NCI-H524 treated with DMSO at 0.1 percent for 48 hours (cell line): Measurements from ENCODE around the gene DYRK4.
A peak's percentile ranks its signal among the peaks of the same experiment; 100 is the strongest.
"Not testable (repeated sequence)": the region's sequence is repeated elsewhere in the genome, so short reads cannot be mapped to it uniquely, and the experiment has no call there.

Experiments used
- DNase-seq: peaks from one replicate; lab custom pipeline; 2025; lab: John Stamatoyannopoulos, UW

DYRK4 gene, protein sequence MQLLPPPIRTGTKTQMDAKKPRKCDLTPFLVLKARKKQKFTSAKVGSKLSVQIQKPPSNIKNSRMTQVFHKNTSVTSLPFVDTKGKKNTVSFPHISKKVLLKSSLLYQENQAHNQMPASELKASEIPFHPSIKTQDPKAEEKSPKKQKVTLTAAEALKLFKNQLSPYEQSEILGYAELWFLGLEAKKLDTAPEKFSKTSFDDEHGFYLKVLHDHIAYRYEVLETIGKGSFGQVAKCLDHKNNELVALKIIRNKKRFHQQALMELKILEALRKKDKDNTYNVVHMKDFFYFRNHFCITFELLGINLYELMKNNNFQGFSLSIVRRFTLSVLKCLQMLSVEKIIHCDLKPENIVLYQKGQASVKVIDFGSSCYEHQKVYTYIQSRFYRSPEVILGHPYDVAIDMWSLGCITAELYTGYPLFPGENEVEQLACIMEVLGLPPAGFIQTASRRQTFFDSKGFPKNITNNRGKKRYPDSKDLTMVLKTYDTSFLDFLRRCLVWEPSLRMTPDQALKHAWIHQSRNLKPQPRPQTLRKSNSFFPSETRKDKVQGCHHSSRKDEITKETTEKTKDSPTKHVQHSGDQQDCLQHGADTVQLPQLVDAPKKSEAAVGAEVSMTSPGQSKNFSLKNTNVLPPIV

GRCh38 chr12:4562034-4562657 is at the start of gene DYRK4:
DYRK4 (plus strand) TSS chr12:4562208; CDS start chr12:4562246, 38 bp downstream.
- DNase-seq, result no peak

GRCh38 chr12:4518106-4518728 is 43.8 kb upstream of the DYRK4 start:
- no peak for DNase-seq

GRCh38 chr12:4523443-4523842 is 38.6 kb upstream of the DYRK4 start:
- DNase-seq, result not testable (repeated sequence)

DNA sequence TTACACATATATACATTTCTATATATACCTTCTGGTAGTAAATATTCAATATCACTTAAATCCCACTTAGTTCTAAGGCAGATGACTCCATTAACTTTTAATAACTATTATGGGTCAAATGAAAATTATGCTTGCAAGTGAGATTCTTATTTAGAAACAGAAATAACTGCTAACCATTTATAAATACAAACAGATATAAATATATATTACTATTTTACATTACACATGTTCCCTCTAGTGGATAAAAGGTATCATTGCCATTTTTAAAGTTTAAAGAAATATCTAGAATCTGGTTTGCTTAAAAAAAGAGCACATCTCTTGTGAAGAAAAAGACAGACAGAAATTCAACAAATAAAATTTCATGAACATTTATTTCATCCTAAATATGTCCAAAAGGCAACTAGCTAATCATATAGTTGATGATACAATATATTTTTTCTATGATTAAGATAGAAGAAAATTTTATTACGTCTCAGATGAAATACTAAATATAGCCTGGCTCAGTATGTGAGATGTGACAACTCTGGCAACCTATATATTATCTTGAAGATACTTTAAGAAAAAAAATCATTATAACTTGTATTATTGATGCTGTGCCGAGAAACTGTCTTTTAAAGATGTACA is 35.0 kb upstream of the DYRK4 start:
- DNase-seq, result no peak

DNA sequence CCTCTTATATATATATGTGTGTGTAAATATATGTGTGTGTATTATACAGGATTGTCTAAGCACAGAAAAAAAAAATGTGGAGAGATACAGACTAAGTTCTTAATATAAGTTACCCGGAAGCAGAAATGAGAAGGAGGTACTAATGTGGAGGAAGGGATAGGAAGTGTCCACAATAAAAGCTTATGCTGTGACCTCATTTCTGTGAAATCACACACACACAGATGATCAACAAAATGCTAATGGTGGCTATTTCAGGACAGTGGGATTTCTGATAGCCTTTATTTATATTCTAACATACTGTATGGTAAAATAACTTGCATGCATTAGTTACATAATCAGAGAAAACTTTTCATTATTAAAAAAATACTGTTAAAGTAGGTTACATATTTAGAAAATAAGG is 31.8 kb upstream of the DYRK4 start:
- no peak for DNase-seq

DNA sequence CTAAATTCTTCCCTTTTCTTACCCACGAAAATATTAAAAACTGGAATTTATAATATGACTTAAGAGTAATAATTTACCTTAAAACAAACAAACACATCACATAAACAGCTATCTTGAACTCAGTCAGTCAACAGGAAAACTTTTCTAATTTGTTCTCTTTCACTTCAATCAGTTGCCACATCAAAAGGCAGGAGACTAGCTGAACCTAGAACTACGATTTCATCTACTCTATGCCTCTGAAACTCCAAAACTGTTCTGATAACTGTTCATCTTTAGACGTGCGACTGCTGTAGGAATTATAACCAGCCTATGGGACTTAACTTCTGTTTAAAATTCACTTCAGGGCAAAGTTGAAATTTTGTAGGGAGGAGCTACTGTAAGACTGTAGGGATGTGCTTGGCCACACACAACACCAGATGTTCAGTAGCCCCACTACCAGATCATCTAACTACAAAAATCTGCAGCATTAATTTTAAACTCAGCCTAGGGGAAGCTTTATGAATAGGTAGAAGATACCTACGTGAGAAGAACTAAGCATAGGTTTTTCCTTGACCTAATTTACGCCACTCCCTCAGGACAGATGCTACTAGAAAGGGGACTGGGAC is 30.9 kb upstream of the DYRK4 start:
- no peak for DNase-seq

DNA sequence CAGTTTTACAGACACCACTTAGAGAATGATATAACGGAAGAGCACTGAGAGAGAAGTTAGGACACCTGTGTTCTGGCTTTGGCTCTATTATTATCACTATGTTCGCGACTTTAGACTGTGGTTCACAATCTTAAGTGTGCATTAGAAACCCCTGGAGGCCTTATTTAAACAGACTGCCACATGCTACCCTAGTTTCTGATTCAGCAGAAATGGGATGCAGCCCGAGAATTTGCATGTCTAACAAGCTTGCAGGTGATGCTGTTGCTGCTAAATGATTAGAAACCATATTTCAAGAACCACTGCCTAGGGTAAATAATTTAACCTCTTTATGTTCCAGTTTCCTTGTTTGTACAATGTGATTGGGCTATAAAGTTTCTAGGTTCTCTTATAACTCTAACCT is 26.9 kb upstream of the DYRK4 start:
- DNase-seq, result no peak

DNA sequence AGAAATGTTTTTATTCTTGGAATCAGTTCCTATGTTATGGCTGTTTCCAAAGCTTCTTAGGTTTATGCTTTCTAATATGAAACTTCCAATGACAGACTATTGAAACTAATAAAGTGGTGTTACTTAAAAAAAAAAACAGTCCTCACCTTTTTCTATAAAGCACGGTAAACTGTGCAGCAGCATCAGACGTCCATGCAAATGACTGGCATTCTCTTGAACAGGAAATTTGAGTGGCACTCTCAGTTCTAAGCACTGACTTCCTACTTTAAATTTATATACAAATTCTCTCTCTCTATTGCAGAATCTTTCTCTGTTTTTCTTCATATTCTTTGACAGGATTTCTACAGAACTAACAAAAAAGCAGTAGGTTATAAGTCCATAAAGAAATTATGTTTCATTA is 26.1 kb upstream of the DYRK4 start:
- no peak for DNase-seq

GRCh38 chr12:4538207-4539160 is 23.5 kb upstream of the DYRK4 start, which contains the start of gene RAD51AP1:
RAD51AP1 (plus strand) TSS chr12:4538890; CDS start chr12:4538940, 50 bp downstream.
- peak; percentile 75 for DNase-seq

GRCh38 chr12:4539167-4539870 is 22.7 kb upstream of the DYRK4 start:
- no peak for DNase-seq

GRCh38 chr12:4540170-4540569 is 21.8 kb upstream of the DYRK4 start:
- DNase-seq, result no peak

DNA sequence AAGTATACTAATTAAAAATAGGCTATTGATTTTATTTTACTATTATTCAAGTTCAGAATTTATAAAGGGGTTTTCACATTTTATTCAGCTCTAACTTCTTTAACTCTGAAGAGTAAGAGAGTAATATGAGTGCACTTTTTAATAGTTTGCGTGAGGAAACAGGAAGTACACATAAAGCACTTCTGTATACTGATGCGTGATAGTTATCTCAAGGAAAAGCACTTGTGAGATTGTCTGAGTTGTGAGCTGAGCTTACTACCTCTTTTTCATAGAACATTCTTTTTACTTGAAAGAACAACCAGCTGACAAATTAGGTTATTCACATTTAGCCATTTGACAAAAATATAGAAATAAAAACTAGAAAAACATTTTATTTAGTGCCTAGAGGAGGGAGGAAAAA is 21.4 kb upstream of the DYRK4 start:
- DNase-seq, result no peak

DNA sequence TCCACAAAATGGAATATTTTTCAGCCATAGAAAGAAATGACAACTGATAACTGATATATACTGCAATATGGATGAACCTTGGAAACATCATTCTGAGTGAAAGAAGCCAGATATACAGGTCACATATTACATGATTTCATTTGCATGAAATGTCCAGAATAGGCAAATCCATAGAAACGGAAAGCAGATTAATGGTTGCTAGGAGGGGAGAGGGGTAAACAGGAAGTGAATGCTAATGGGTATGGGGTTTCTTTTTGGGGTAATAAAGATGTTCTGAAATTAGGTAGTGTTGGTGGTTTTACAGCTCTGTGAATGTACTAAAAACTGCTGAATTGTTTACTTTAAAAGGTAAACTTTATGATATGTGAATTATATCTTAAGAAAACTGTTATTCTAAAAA is 16.8 kb upstream of the DYRK4 start:
- no peak for DNase-seq

GRCh38 chr12:4552191-4552590 is 9.8 kb upstream of the DYRK4 start:
- DNase-seq, result no peak

DNA sequence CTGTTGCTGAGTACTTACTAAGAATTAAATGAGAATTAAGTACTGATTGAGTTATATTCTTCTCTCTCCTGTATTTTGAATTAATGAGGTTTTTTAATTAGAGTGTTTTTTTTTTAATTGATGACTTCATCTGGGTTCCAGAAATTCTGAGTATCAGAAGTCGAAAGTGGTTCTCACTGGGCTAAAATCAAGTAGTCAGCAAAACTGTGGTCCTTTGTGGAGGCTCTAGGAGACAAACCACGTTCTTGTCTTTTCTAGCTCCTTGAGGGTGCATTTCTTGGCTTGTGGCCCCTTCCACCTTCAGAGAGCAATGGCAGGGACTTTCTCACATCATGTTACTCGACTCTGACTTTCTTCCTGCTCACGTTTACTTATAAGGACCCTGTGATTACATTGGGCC is 8.1 kb upstream of the DYRK4 start:
- no peak for DNase-seq

- no peak for DNase-seq
These were observed 6.2 kb upstream of the DYRK4 start for GRCh38 chr12:4555804-4556203.

DNA sequence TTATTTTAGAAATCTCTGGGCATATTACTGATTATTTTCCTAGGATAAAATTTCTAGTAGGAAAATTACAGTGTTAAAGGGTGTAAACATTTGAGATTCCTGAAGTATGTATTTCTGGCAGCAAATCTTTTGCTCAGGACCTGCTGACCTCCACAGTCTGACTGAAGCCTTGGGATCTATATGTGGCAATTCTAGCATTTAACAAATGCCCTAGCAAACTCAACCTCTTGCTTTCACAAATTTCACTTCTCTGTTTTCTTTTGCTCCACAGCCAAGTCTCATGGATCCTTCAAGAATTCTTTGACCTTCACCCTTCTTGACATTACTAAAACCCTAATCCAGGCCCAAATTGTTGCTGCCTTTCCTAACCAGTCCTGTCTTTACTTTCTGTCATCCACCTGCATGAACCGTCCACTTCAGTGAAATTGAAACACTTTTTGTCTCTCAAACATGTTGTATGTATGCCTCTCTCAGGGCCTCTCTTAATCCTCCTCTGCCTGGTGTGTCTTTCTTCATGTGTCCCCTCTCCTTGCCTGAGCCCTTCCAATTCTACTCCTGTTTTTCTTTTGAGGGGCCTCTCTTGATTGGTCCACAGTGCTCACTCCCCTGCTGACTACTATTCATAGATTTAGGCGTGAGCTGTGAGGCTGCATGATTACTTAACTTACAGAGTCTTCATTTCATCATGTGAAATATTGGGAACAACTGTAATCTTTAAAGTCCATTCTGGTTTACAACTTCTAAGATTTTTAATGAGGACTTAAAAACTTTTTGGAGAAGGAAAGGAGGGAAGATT is 5.1 kb upstream of the DYRK4 start:
- no peak for DNase-seq

DNA sequence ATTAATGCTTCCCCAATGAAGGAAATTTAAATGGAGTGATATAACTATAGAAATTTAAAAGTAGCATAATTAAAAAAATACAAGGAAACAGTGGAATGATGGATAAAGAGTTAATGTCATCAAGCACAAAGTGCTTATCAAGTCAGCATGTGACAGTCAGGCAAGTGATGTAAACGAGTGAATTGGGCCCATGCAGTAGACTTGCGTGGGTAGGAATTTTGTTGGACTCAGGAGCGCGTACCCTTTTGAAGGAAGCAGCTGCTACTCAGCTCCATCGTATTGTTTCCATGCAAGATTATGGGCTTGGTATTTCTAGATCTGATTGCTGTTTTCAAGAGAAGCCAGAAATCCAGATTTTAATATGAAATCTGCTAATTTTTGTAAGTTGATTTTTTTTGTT is 4.4 kb upstream of the DYRK4 start:
- DNase-seq, result no peak

- DNase-seq, result no peak
These were observed 3.8 kb upstream of the DYRK4 start for GRCh38 chr12:4558171-4558570.
